ENCODE data around the gene ADRA2C. TPM values are rescaled to one million over a fixed set of nuclear protein-coding genes. Genes with fewer than 3 reads are reported as not detected.

ADRA2C gene
- total and polyA plus RNA-seq, 8 donors, result 1.1 to 6.8 (median 3.0) TPM

GRCh38 chr4:3775576-3775975 lies 9.4 kb downstream of the ADRA2C start:
- FAIRE-seq (no peak), ATAC-seq (no peak), DNase-seq (peak in 2 of 6 donors; percentile 11 to 26)
- peaks cover 0 to 5% (median 0%) of the 10 kb centered on the region in 4 donors for H3K27me3 ChIP-seq
- TF ChIP-seq CTCF (IDR thresholded peaks at IDR 0.05), result no peak
- WGBS, 2 donors, result 42 to 46% methylated on average over 4 of the region's 4 CpGs
- no peaks in the 10 kb centered on the region for H3K9me3 ChIP-seq
- intact Hi-C loops (cut with DNase I), result no loop called here
- H3K36me3 ChIP-seq, result no peaks in the 10 kb centered on the region
- no peak overlapping the region for H3K27ac ChIP-seq
- H3K4me3 ChIP-seq, result no peak overlapping the region
- H3K4me1 ChIP-seq, result no peaks in the 10 kb centered on the region

- Histone ChIP-seq H3K4me1 (no peaks in the 10 kb centered on the region), H3K27ac (no peak overlapping the region), H3K36me3 (no peaks in the 10 kb centered on the region), H3K4me3 (no peak overlapping the region), H3K9me3 (no peaks in the 10 kb centered on the region), H3K27me3 (peaks cover 0 to 5% (median 0%) of the 10 kb centered on the region in 4 donors)
- FAIRE-seq, result no peak
- WGBS, 2 donors, result 68 to 79% methylated on average over 22 of the region's 22 CpGs
- DNase-seq, result peak in 2 of 6 donors; percentile 6 to 44
- ATAC-seq, result no peak
- TF ChIP-seq CTCF (IDR thresholded peaks at IDR 0.05), result no peak
- intact Hi-C loops (cut with DNase I), result no loop called here
These were observed 10.2 kb downstream of the ADRA2C start for GRCh38 chr4:3776166-3777032.

GRCh38 chr4:3777033-3777390 lies 10.8 kb downstream of the ADRA2C start:
- no peak overlapping the region for H3K4me3 ChIP-seq
- FAIRE-seq, result no peak
- WGBS, 2 donors, result 66 to 77% methylated on average over 5 of the region's 5 CpGs
- peak in 1 of 6 donors; percentile 39 for DNase-seq
- no peaks in the 10 kb centered on the region for H3K9me3 ChIP-seq
- intact Hi-C loops (cut with DNase I), result no loop called here
- no peak for ATAC-seq
- no peak for TF ChIP-seq CTCF (IDR thresholded peaks at IDR 0.05)
- H3K27me3 ChIP-seq, result peaks cover 0 to 5% (median 0%) of the 10 kb centered on the region in 4 donors
- no peak overlapping the region for H3K27ac ChIP-seq
- no peaks in the 10 kb centered on the region for H3K36me3 ChIP-seq
- H3K4me1 ChIP-seq, result no peaks in the 10 kb centered on the region

- FAIRE-seq (no peak), DNase-seq (peak in 1 of 6 donors; percentile 9), ATAC-seq (no peak)
- Histone ChIP-seq H3K4me1 (no peaks in the 10 kb centered on the region), H3K27me3 (peaks cover 0 to 5% (median 0%) of the 10 kb centered on the region in 4 donors), H3K27ac (no peak overlapping the region), H3K9me3 (no peaks in the 10 kb centered on the region), H3K36me3 (no peaks in the 10 kb centered on the region), H3K4me3 (no peak overlapping the region)
- intact Hi-C loops (cut with DNase I), result no loop called here
- WGBS, 2 donors, result 63 to 76% methylated on average over 13 of the region's 13 CpGs
- TF ChIP-seq CTCF (IDR thresholded peaks at IDR 0.05), result no peak
These were observed 11.5 kb downstream of the ADRA2C start for GRCh38 chr4:3777669-3778068.

GRCh38 chr4:3779509-3779908 lies 13.3 kb downstream of the ADRA2C start:
- peak in 1 of 6 donors; percentile 33 for DNase-seq
- TF ChIP-seq CTCF (IDR thresholded peaks at IDR 0.05), result no peak
- ATAC-seq, result no peak
- no peak overlapping the region for H3K27ac ChIP-seq
- H3K36me3 ChIP-seq, result no peaks in the 10 kb centered on the region
- FAIRE-seq, result no peak
- intact Hi-C loops (cut with DNase I), result no loop called here
- peaks cover 0 to 5% (median 0%) of the 10 kb centered on the region in 4 donors for H3K27me3 ChIP-seq
- 61 to 62% methylated on average over 6 of the region's 6 CpGs for WGBS, 2 donors
- no peak overlapping the region for H3K4me3 ChIP-seq
- peaks cover 0 to 7% (median 3%) of the 10 kb centered on the region in 3 donors for H3K4me1 ChIP-seq
- H3K9me3 ChIP-seq, result no peaks in the 10 kb centered on the region

All from pancreas (tissue), 10 donors.